ENCODE measurements around the gene TECPR2. TPM values are rescaled to one million over a fixed set of nuclear protein-coding genes. Genes with fewer than 3 reads are reported as not detected.

TECPR2 gene
- polyA plus RNA-seq, 3 donors, result 3.3 to 6.1 (median 5.9) TPM

DNA sequence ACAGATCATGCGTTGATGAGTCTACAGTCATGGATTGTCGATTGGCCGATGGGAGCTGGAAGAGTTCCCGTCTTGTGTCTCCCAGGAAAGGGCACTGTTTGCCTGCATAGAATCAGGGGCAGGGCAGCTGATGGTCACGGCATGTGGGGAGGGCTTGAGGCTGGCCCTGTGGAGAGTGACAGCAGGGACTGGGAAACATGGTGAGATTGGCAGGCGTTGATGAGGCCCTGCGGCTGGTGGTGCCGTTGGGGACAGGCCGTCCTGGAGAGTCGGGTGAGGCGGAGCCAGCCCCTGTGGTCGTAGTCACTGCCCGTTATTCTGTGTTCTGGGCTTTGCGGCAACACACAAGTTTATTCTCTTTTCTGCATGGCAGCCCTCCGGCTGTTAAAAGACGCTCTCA is 52.9 kb downstream of the TECPR2 start:
- WGBS, 3 donors, result 95 to 97% (median 96%) methylated on average over 16 of the region's 16 CpGs
- H3K27ac ChIP-seq (ENCODE audit: low read depth, low read length), result no peak overlapping the region

DNA sequence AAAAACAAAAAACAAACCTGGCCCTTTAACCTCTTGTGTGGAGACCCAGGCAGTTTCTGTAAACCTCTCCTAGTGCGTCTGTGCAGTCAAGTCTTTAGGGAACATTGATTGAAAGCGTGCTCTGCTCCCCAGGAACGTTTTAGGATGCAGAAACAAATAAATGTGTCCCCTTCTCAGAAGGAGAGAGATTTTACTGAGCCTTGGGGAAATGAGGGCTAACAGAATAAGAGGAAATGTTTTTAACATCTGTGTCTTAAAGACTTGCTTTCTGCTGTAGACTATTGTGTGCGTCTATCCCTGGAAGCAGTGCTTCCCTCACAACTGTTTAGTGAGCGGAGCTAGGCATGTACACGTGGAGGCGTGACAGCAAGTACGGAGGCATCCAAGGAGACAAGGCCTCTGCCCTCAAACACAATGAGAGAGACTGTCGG is 54.3 kb downstream of the TECPR2 start:
- H3K27ac ChIP-seq (ENCODE audit: low read depth, low read length), result no peak overlapping the region
- 74 to 83% (median 78%) methylated on average over 9 of the region's 9 CpGs for WGBS, 3 donors

- WGBS, 3 donors, result 95 to 97% (median 96%) methylated on average over 12 of the region's 12 CpGs
- no peak overlapping the region for H3K27ac ChIP-seq (ENCODE audit: low read depth, low read length)
These were observed 54.9 kb downstream of the TECPR2 start for GRCh38 chr14:102417646-102418045.

DNA sequence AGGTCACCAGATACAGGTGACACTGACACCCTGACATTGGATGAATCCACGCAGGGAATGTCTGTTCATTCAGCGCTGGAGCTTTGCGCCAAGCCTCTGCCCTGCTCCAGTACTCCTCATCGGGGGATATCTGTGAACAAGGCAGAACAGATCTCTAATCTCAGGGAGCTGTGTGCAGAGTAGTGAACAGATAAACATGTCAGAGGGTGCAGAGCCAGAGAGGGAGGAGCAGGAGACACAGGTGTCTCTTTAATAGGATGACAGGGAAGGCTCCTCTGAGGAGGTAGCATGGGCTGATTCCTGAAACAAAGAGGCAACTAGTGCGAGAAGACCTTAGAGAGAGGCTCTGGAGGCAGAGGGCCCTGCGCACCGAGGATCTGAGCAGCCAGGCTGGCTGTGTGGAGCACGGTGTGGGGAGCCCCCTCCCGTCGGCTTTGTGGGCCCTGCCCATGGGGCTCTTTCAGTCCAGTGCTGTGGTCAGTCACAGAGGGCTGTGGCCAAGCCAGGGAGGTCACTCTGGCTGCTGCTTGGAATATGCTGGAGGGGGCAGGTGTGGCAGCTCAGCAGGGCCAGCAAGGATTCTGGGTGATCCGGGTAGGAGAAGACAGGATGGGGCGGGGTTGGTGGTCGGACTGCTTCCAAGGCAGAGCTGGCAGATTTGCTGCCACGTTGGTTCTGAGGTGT is 55.6 kb downstream of the TECPR2 start:
- WGBS, 3 donors, result 82 to 91% (median 90%) methylated on average over 14 of the region's 14 CpGs
- no peak overlapping the region for H3K27ac ChIP-seq (ENCODE audit: low read depth, low read length)

DNA sequence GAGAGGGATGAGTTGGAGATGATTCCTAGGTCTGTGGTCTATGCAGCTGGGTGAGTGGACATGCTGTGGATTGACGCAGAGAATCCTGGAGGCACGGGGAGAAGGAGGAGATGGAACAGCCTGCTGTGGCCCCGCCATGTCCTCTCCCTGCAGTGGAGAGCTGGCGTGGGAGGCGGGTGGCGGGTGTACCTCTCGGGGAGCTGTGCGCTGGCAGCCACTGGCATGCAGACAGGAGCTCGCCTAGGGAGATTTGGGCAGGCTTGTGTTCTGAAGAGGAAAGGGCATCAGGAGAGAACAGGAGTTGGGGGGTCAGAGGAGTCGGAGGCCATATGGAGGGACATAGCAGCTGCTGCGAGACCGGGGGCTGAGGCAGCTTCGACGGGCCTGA is 56.1 kb downstream of the TECPR2 start:
- H3K27ac ChIP-seq (ENCODE audit: low read depth, low read length), result no peak overlapping the region
- 94% methylated on average over 14 of the region's 14 CpGs for WGBS, 3 donors

DNA sequence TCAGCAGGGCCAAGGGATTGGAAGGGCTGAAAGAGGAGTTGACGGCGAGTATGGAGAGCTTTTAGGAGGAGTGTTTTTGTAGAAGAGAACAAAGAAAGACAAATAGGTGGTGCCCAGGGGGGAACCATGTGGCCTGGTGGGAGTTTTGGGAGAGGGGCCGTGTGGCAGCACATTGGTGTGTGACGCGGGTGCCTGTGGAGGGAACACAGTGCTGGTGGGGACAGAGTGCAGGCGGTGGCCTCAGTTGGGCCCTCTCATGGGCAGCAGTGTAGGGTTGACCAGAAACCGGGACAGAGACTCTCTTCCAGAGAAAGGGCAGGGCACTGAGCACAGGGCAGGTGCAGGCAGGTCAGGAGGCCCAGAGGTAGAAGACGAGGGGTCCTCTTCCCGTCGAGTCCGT is 56.5 kb downstream of the TECPR2 start:
- WGBS, 3 donors, result 91 to 95% (median 95%) methylated on average over 11 of the region's 11 CpGs

DNA sequence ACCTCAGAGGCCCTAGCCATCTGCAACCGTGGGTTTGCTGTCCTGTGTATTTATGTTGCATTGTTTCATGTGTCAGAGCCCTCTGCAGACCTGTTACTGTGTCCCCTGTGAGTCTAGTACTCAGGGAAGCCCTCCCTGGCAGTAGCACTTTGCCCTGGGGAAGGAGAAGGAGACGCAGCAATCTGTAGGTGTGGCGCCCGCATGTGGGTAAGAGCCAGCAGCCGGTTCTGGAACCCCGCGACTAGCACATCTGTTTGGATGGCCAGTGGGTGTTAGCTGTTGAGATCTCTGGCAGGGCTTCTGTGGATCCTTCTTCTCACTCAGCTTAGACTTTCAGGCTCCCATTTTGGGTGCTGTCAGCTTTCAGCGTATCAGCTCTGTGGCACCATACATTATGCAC is 57.0 kb downstream of the TECPR2 start:
- H3K27ac ChIP-seq (ENCODE audit: low read depth, low read length), result no peak overlapping the region
- 85 to 90% (median 90%) methylated on average over 8 of the region's 8 CpGs for WGBS, 3 donors

More for the DNA sequence above, 56.5 kb downstream of the TECPR2 start:
- H3K27ac ChIP-seq (ENCODE audit: low read depth, low read length), result no peak overlapping the region

- H3K27ac ChIP-seq (ENCODE audit: low read depth, low read length), result no peak overlapping the region
- 86 to 93% (median 91%) methylated on average over 10 of the region's 10 CpGs for WGBS, 3 donors
These were observed 58.8 kb downstream of the TECPR2 start for GRCh38 chr14:102421411-102422057.

GRCh38 chr14:102424520-102424919 is 61.8 kb downstream of the TECPR2 start:
- WGBS, 3 donors, result 89 to 97% (median 97%) methylated on average over 4 of the region's 4 CpGs
- H3K27ac ChIP-seq (ENCODE audit: low read depth, low read length), result no peak overlapping the region

GRCh38 chr14:102424923-102425322 is 62.2 kb downstream of the TECPR2 start:
- no peak overlapping the region for H3K27ac ChIP-seq (ENCODE audit: low read depth, low read length)
- WGBS, 3 donors, result 94 to 96% (median 95%) methylated on average over 10 of the region's 10 CpGs

DNA sequence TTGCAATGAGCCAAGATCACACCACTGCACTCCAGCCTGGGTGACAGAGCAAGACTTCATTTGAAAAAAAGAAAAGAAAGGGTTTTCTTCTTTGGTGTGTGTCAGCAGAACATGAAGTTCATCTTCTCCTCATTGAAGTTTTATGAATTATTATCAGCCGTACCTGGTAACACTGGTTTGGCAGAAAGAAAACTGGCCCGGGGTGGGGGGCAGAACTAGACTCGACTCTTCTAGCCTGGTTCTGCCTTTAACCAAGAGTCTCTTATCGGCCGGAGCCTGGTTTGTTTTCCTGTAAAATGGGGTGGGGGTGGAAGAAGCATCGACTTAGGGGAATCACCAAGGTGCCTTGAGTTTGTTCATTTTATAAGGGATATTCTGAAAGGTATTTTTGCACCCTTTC is 64.1 kb downstream of the TECPR2 start:
- H3K27ac ChIP-seq (ENCODE audit: low read depth, low read length), result no peak overlapping the region
- 90 to 97% (median 91%) methylated on average over 6 of the region's 6 CpGs for WGBS, 3 donors

- 93 to 96% (median 94%) methylated on average over 12 of the region's 12 CpGs for WGBS, 3 donors
- no peak overlapping the region for H3K27ac ChIP-seq (ENCODE audit: low read depth, low read length)
These were observed 64.9 kb downstream of the TECPR2 start for GRCh38 chr14:102427642-102428041.

DNA sequence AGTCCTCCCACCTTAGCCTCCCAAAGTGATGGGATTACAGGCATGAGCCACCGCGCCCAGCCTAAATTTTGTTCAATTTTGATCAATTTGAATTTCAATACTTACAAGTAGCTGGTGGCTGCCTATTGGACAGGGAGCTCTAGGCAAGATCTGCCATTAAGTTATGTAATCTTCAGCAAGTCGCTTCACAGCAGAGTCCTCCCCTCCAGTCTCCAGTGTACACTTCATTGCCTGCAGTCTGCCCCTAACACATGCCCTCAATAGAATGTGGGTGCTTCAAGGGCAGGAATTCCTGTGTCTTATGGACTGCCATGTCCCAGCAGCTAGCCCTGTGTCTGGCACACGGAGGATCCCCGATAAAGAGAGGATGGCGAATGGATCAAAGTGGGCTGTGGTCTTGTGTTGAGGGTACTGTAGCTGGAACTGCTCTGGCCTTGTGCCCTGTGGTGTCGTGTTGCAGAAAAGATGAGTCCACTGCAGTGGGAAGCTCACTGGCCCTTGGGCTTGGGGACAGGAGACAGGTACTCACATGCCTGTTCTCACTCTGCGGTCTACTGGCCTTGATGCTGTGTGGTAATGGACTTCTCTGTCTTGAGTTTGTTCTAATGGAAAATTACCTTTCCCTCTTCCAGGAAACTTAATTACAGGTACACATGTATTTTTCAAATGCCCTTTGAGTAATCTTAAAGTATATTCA is 67.6 kb downstream of the TECPR2 start:
- whole genome bisulfite sequencing, 3 donors, result 94 to 97% (median 96%) methylated on average over 8 of the region's 8 CpGs
- H3K27ac ChIP-seq (ENCODE audit: low read depth, low read length), result no peak overlapping the region

- H3K27ac ChIP-seq (ENCODE audit: low read depth, low read length), result no peak overlapping the region
- WGBS, 3 donors, result 90 to 95% (median 94%) methylated on average over 12 of the region's 12 CpGs
These were observed 69.0 kb downstream of the TECPR2 start for GRCh38 chr14:102431751-102432150.

DNA sequence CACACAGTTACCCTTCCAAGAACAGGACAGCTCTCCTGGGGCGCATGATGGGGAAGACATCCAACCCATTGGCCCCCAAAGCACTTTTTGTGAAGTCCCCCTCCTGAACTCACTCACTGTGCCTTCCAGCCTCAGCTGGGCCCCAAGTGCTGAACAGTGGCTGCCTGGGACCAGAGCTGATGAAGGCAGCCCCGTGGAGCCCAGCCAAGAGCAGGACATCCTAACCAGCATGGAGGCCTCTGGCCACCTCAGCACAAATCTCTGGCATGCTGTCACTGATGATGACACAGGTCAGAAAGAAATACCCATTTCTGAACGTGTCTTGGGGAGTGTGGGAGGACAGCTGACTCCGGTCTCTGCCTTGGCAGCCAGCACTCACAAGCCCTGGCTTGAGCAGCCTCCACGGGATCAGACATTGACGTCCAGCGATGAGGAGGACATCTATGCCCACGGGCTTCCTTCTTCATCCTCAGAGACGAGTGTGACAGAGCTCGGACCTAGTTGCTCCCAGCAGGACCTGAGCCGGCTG is 72.0 kb downstream of the TECPR2 start:
- 85 to 93% (median 85%) methylated on average over 11 of the region's 11 CpGs for WGBS, 3 donors
- H3K27ac ChIP-seq (ENCODE audit: low read depth, low read length), result no peak overlapping the region

DNA sequence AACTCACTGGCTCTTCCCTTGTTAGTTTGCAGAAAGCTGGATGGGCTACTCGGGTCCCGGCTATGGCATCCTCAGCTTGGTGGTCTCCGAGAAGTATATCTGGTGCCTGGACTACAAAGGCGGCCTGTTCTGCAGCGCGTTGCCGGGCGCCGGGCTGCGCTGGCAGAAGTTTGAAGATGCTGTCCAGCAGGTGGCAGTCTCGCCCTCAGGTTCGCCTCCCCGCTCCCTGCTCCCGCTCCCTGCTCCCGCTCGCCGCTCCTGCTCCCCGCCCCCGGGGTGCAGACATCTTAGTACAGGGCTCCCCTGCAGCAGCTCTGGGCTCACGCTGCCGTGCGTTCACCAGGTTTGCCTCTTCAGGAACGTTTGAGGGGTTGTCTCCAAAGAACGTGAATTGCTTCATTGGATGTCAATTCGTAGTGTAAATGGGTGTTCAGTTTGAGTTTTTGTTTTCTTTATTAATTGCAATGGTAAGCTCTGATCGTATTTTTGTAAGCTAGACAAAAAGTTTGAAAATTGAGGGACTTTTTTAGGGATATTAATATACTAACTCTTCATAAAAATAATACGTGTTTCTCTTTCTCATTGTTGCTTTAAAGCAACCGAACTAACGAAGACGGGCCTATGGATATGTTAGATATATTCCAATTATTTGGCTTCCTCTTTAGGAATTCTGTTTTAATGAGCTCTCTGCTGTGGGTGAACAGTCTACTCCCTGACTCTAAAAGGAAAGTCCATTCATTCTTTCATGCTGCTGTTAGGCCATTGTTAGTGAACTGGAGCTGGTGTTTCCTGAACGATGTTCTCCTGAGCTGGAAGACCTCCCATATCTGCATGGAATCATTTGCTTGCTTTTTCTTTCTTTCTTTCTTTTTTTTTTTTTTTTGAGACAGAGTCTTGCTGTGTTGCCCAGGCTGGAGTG is 75.5 kb downstream of the TECPR2 start:
- WGBS, 3 donors, result 15 to 23% (median 20%) methylated on average over 31 of the region's 31 CpGs

DNA sequence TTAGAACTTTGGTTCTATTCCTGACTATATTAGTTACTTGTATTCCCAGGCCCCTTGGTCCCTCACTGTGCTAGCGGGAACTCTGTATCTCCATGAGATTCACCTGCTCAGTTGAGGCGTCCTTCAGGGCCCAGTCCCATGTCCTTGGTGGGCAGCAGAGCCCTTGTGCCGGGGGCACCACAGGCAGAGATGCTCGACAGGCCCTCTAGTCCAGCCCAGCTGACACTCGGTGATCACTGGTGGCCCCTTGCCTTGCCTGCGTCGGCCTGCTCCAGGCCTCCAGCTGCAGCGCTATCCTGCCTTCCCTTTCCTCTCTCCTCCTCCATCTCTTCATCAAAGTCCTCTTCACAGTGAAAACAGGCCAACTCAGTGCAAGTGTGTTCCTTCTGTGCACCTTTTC is 76.8 kb downstream of the TECPR2 start:
- H3K27ac ChIP-seq (ENCODE audit: low read depth, low read length), result no peak overlapping the region
- 95 to 97% (median 96%) methylated on average over 7 to 8 of the region's 8 CpGs for WGBS, 3 donors

More for the DNA sequence above, 75.5 kb downstream of the TECPR2 start:
- no peak overlapping the region for H3K27ac ChIP-seq (ENCODE audit: low read depth, low read length)

DNA sequence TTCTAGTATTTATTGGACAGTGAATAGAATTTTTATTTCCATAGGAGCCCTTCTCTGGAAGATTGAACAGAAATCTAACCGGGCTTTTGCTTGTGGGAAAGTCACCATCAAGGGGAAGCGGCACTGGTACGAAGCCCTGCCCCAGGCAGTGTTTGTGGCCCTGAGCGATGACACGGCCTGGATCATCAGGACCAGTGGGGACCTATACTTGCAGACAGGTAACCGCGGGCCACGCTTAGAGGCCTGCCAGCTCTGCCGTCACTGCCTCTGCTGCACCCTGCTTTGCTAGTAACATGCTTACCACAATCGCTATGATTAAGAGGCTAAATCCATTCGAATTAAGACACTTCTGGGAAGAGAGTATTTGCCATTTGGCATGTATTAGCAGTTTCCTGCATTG is 77.7 kb downstream of the TECPR2 start:
- 97 to 98% (median 98%) methylated on average over 11 of the region's 11 CpGs for WGBS, 3 donors
- H3K27ac ChIP-seq (ENCODE audit: low read depth, low read length), result no peak overlapping the region

Data from adipose tissue (tissue), 3 donors.